Thoracic aorta (tissue), 2 donors: Measurements from ENCODE around the gene TNIK. TPM values are rescaled to one million over a fixed set of nuclear protein-coding genes. Genes with fewer than 3 reads are reported as not detected.

Source experiments
- ATAC-seq: fragments of 150-250 bp; one replicate; pipeline ENCODE4 v1.8.0; 2017; ENCODE audit warnings: low read depth; ENCODE audit not compliant: insufficient number of reproducible peaks, low FRiP score
- DNase-seq: peaks from one replicate; pipeline ENCODE4 v3.0.0-alpha.2; 2020; ENCODE audit warnings: low spot score
- H3K27ac ChIP-seq, 2 donors: fragments of 200-600 bp; sonication (generic); 1 replicate in 1 of 2; 2 replicates in 1 of 2; pipeline ENCODE4 v1.5.1; 2016; ENCODE audit warnings: mild to moderate bottlenecking in 2 of 2, moderate library complexity in 2 of 2
- H3K27me3 ChIP-seq: fragments of 200-600 bp; sonication (generic); replicated peaks from 2 replicates; pipeline ENCODE4 v1.6.0; 2016; ENCODE audit warnings: mild to moderate bottlenecking; ENCODE audit not compliant: insufficient read depth
- H3K36me3 ChIP-seq: fragments of 200-600 bp; sonication (generic); one replicate; pipeline ENCODE4 v1.5.1; 2016
- H3K4me1 ChIP-seq, 2 donors: fragments of 200-600 bp; sonication (generic); 1 replicate in 1 of 2; 2 replicates in 1 of 2; pipeline versions ENCODE4 v1.5.1 to v1.6.0; 2016; ENCODE audit warnings: low read depth in 2 of 2, mild to moderate bottlenecking in 1 of 2; ENCODE audit not compliant: control insufficient read depth in 1 of 2
- H3K4me3 ChIP-seq: fragments of 200-600 bp; sonication (generic); 2 replicates; pipeline ENCODE4 v1.5.1; 2016; ENCODE audit warnings: mild to moderate bottlenecking
- H3K9me3 ChIP-seq: fragments of 200-600 bp; sonication (generic); 2 replicates; pipeline ENCODE4 v1.5.1; 2016
- total RNA-seq, 2 donors: library from RNA; depleted of rRNA; stranded (reverse); fragments of >200 nt; gene quantifications; one replicate each; pipeline versions ENCODE4 v1.1.0 to v1.2.3, GENCODE V29; 2016
- TF ChIP-seq, protein P1 (sequence below): fragments of 200-600 bp; sonication (generic); IDR thresholded peaks from one replicate; pipeline ENCODE4 v1.5.1; 2019; ENCODE audit warnings: antibody characterized with exemption

The TNIK gene
- total RNA-seq, 2 donors from 2014 or later = 18.3 to 21.7 TPM

DNA sequence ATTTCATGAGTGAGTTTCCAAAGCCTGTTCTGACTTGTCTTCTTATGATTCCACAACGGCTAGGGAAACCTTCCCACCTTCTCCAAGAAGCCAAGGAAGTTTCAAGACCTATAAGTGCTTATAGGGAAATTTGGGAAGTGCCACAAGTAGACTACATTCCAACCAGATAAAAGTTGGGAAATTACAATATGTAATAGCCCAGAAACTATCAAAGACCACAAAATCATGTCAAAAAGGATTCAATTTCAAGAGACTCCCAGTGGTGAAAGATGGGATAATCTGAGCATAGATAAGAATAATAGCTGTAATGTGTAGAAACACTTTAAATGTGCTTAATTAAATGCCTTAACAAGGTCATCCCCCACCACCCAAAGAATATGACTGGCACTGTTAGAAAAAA, 264.5 kb downstream of the TNIK start:
- H3K4me3 ChIP-seq = no peak overlapping the region
- TF ChIP-seq, protein P1, sequence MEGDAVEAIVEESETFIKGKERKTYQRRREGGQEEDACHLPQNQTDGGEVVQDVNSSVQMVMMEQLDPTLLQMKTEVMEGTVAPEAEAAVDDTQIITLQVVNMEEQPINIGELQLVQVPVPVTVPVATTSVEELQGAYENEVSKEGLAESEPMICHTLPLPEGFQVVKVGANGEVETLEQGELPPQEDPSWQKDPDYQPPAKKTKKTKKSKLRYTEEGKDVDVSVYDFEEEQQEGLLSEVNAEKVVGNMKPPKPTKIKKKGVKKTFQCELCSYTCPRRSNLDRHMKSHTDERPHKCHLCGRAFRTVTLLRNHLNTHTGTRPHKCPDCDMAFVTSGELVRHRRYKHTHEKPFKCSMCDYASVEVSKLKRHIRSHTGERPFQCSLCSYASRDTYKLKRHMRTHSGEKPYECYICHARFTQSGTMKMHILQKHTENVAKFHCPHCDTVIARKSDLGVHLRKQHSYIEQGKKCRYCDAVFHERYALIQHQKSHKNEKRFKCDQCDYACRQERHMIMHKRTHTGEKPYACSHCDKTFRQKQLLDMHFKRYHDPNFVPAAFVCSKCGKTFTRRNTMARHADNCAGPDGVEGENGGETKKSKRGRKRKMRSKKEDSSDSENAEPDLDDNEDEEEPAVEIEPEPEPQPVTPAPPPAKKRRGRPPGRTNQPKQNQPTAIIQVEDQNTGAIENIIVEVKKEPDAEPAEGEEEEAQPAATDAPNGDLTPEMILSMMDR = peak; percentile 8
- DNase-seq (no peak), ATAC-seq (no peak)
- no peak overlapping the region for H3K27ac ChIP-seq
- no peaks in the 10 kb centered on the region for H3K9me3 ChIP-seq
- H3K36me3 ChIP-seq = no peaks in the 10 kb centered on the region
- no peaks in the 10 kb centered on the region for H3K4me1 ChIP-seq
- H3K27me3 ChIP-seq = no peaks in the 10 kb centered on the region

DNA sequence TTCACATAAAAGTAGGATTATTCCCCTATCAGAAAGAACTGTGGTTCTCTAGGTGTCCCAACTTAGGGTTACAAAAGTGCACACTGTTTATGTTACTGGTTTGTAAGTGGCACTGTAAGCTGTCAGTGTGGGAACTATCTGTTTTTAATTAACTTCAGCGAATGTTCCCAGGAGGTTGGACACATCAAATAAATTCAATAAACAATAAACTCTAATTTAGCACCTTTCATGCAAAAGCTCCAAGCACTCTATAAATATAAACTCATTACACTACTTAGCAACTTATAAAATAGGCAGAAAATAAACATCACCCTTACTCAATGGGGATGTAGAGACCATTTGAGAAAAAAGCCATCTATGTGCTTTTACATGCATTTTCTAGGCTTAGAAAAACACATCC, 265.2 kb downstream of the TNIK start:
- H3K4me3 ChIP-seq = no peak overlapping the region
- no peaks in the 10 kb centered on the region for H3K36me3 ChIP-seq
- TF ChIP-seq, protein P1 = no peak
- no peaks in the 10 kb centered on the region for H3K27me3 ChIP-seq
- ATAC-seq = no peak
- no peak overlapping the region for H3K27ac ChIP-seq
- no peaks in the 10 kb centered on the region for H3K9me3 ChIP-seq
- no peak for DNase-seq
- no peaks in the 10 kb centered on the region for H3K4me1 ChIP-seq

DNA sequence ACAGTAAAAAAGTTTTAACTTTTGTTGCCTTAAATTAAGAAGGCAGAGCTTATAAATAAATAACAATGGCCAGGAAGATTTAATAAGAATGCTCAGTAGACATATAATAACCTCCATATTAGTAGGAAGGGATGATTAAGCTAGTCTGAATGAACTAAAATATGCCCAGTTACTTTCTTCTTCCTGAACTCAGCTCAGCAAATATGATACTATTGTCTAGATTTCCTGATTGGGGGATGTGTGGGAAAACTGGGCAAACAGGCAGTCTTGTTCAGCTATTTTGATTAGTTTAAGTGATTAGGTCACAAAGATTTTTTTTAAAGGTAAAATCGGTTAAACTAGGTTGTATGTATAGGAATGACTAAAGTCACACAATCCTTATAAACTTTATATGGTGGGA, 266.5 kb downstream of the TNIK start:
- H3K27me3 ChIP-seq = no peaks in the 10 kb centered on the region
- no peak overlapping the region for H3K4me3 ChIP-seq
- TF ChIP-seq, protein P1 = no peak
- no peaks in the 10 kb centered on the region for H3K36me3 ChIP-seq
- DNase-seq = no peak
- no peaks in the 10 kb centered on the region for H3K4me1 ChIP-seq
- ATAC-seq = no peak
- H3K9me3 ChIP-seq = no peaks in the 10 kb centered on the region
- no peak overlapping the region for H3K27ac ChIP-seq

- Histone ChIP-seq H3K27ac (no peak overlapping the region), H3K27me3 (no peaks in the 10 kb centered on the region), H3K9me3 (no peaks in the 10 kb centered on the region), H3K4me1 (peaks cover 0 to 5% of the 10 kb centered on the region in 2 donors), H3K36me3 (no peaks in the 10 kb centered on the region), H3K4me3 (no peak overlapping the region)
- TF ChIP-seq, protein P1 = no peak
- DNase-seq = no peak
- no peak for ATAC-seq
Observed at GRCh38 chr3:171192176-171192854, 267.9 kb downstream of the TNIK start.

GRCh38 chr3:171190668-171191067, 269.5 kb downstream of the TNIK start:
- Histone ChIP-seq H3K4me1 (peaks cover 3 to 20% of the 10 kb centered on the region in 2 donors), H3K27me3 (no peaks in the 10 kb centered on the region), H3K9me3 (no peaks in the 10 kb centered on the region), H3K27ac (no peak overlapping the region), H3K36me3 (no peaks in the 10 kb centered on the region), H3K4me3 (no peak overlapping the region)
- DNase-seq (no peak), ATAC-seq (no peak)
- TF ChIP-seq, protein P1 = no peak
